Heart right ventricle (tissue), 16 donors: ENCODE data around the gene KSR1. TPM values are rescaled to one million over a fixed set of nuclear protein-coding genes. Genes with fewer than 3 reads are reported as not detected.
A peak's percentile ranks its signal among the peaks of the same experiment; 100 is the strongest.

Source experiments
- ATAC-seq, 8 donors: fragments of 200-7000 bp; cut with Tn5 transposase; one replicate each; pipeline ENCODE4 v1.9.1; 2020; ENCODE audit warnings: mild to moderate bottlenecking in 8 of 8, moderate library complexity in 8 of 8, moderate number of reproducible peaks in 1 of 8
- DNase-seq, 2 donors: peaks; one replicate each; pipeline ENCODE4 v3.0.0-alpha.2; 2020
- H3K27ac ChIP-seq, 10 donors: fragments of 200-600 bp; sonication (generic) in 2 of 10; one replicate each; pipeline versions ENCODE4 v1.5.0 to v1.8.0; 2020 to 2022; ENCODE audit warnings: mild to moderate bottlenecking in 3 of 10
- H3K27me3 ChIP-seq, 7 donors: fragments of 200-600 bp; one replicate each; pipeline ENCODE4 v1.8.0; 2021 to 2022; ENCODE audit warnings: mild to moderate bottlenecking in 2 of 7
- H3K36me3 ChIP-seq, 9 donors: fragments of 200-600 bp; sonication (generic) in 1 of 9; one replicate each; pipeline versions ENCODE4 v1.5.0 to v1.8.0; 2020 to 2022; ENCODE audit warnings: mild to moderate bottlenecking in 2 of 9
- H3K4me1 ChIP-seq, 9 donors: fragments of 200-600 bp; sonication (generic) in 1 of 9; one replicate each; pipeline versions ENCODE4 v1.5.0 to v1.8.0; 2020 to 2022; ENCODE audit warnings: mild to moderate bottlenecking in 4 of 9
- H3K4me3 ChIP-seq, 10 donors: fragments of 200-600 bp; sonication (generic) in 2 of 10; one replicate each; pipeline versions ENCODE4 v1.5.0 to v1.8.0; 2020 to 2022; ENCODE audit warnings: mild to moderate bottlenecking in 7 of 10, moderate library complexity in 2 of 10
- H3K9me3 ChIP-seq, 11 donors: fragments of 200-600 bp in 10 of 11; sonication (generic) in 2 of 11; one replicate each; pipeline versions ENCODE4 v1.5.0 to v1.8.0; 2013 to 2022; ENCODE audit warnings: mild to moderate bottlenecking in 2 of 11, control low read depth in 1 of 11, moderate library complexity in 1 of 11
- WGBS, 2 donors: extraction: QIAGEN DNeasy Blood & Tissue Kit; methylation state at CpG; one replicate each; pipeline ENCODE4 v1.1.7; 2013; ENCODE audit warnings: inconsistent platforms in 1 of 2; 5-methylcytosine and 5-hydroxymethylcytosine counted together
- intact Hi-C, 10 donors: fragments of 100-400 bp; cut with DNase I; formaldehyde crosslinking; loops; one replicate each; pipeline versions ENCODE4 v1.11.1 to v1.14.2; 2022
- polyA plus RNA-seq, 2 donors: library from polyadenylated mRNA; stranded (reverse); fragments of 200-250 nt; gene quantifications; one replicate each; pipeline ENCODE4 v1.2.3, GENCODE V29; 2013
- total RNA-seq, 10 donors: library from RNA; stranded (reverse); fragmentation: NEBNext Ultra II Directional in 3 of 10; extraction: Animal tissue kit (Norgen Biotek cat#: 25700) in 3 of 10; gene quantifications; one replicate each; pipeline versions ENCODE4 v1.2.1 to v1.2.4, GENCODE V29; 2021 to 2023
- TF ChIP-seq, protein P1 (sequence below), 9 donors: fragments of 200-600 bp; sonication (generic) in 2 of 9; IDR thresholded peaks; one replicate each; pipeline versions ENCODE4 v1.5.0 to v1.8.0; 2021 to 2022; ENCODE audit warnings: antibody characterized with exemption in 9 of 9, mild to moderate bottlenecking in 5 of 9, moderate library complexity in 1 of 9
- donor health status: Arrhythmogenic right ventricular cardiomyopathy.
- donor health status: ischemic (EF 13 %, LVEDD 7.1; RV severe dilation, severe dysfunction).
- donor health status: healthy with polysubstance abuse.
- donor health status: DM: no; HTN: yes; CAD: no.
- donor health status: DM: no; HTN: no; CAD: no.
- donor health status: ischemic (EF 25% LVEDD 6.9; RV normal size, moderate dysfunction).
- donor health status: ischemic (EF 25% LVEDD 5.7; RV mildly dilated, moderate dysfunction).
- donor health status: healthy.
- donor health status: DM: yes; HTN: yes; CAD: no.
- donor health status: Ischemic cardiomyopathy.
- donor health status: ischemic (EF 35%, LVEDD 5.7; RV mildly dilated, moderate dysfunction).
- donor health status: nonischemic (EF 11% LVEDD 7.7; RV severe dilation, severe dysfunction).
- donor health status: DM: yes; HTN: yes; CAD: no.
- donor health status: PGD.
- donor health status: ischemic (EF 29% LVEDD 5.4; RV normal size, mild dysfunction).
- donor health status: nonischemic (EF 23%, LVEDD 6.1; RV moderate dilation, normal function).

Gene KSR1
- total and polyA plus RNA-seq, 12 donors, result 5.6 to 19.6 (median 8.6) TPM

DNA sequence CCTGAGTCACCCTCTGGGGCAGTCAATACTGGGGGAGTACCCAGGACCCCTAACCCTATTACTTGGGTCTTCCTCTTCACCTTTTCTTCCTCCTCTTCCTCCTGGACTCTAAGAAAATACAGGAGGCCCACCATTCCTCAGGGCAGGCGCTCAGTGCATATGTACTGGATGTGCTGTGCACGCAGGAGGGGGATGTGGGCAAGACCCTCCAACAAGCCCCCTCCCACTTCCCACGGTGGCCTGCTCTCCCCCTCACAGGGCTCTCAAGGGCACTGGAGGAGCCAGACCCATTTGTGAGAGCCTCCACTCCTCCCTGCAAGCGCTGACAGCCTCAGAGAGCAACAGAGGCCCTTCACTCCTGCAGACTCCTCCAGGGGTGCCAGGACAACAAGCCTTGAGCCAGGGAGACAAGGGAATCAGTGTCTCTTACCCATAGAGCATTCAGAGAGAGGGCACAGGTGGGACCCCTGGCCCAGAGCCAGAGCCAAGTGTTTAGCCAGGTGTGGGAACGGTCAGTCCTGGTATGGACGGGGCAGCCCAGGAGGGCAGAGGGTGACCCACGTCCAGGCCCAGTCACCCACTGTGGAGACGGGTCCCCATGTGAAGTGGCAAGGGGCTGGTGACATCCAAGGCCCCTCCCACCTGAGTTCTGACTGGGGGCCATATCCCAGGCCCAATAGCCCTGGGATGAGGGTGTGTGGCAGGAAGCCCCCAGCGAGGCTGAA is 27.3 kb upstream of the KSR1 start:
- TF ChIP-seq, protein P1, sequence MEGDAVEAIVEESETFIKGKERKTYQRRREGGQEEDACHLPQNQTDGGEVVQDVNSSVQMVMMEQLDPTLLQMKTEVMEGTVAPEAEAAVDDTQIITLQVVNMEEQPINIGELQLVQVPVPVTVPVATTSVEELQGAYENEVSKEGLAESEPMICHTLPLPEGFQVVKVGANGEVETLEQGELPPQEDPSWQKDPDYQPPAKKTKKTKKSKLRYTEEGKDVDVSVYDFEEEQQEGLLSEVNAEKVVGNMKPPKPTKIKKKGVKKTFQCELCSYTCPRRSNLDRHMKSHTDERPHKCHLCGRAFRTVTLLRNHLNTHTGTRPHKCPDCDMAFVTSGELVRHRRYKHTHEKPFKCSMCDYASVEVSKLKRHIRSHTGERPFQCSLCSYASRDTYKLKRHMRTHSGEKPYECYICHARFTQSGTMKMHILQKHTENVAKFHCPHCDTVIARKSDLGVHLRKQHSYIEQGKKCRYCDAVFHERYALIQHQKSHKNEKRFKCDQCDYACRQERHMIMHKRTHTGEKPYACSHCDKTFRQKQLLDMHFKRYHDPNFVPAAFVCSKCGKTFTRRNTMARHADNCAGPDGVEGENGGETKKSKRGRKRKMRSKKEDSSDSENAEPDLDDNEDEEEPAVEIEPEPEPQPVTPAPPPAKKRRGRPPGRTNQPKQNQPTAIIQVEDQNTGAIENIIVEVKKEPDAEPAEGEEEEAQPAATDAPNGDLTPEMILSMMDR (IDR thresholded peaks at IDR 0.05), result no peak
- no peak overlapping the region for H3K27ac ChIP-seq
- peaks cover 0 to 4% (median 0%) of the 10 kb centered on the region in 11 donors for H3K9me3 ChIP-seq
- no peaks in the 10 kb centered on the region for H3K4me1 ChIP-seq
- intact Hi-C loops, result loop anchor here in 1 of 10 donors (10.0 kb wide), 1 partner anchor 74 kb away; no protein-coding TSS in a partner anchor
- H3K36me3 ChIP-seq, result no peaks in the 10 kb centered on the region
- H3K27me3 ChIP-seq, result no peaks in the 10 kb centered on the region
- 91 to 92% methylated on average over 9 of the region's 9 CpGs for WGBS, 2 donors
- ATAC-seq (peak in 1 of 8 donors; percentile 31), DNase-seq (no peak)
- H3K4me3 ChIP-seq, result no peak overlapping the region

DNA sequence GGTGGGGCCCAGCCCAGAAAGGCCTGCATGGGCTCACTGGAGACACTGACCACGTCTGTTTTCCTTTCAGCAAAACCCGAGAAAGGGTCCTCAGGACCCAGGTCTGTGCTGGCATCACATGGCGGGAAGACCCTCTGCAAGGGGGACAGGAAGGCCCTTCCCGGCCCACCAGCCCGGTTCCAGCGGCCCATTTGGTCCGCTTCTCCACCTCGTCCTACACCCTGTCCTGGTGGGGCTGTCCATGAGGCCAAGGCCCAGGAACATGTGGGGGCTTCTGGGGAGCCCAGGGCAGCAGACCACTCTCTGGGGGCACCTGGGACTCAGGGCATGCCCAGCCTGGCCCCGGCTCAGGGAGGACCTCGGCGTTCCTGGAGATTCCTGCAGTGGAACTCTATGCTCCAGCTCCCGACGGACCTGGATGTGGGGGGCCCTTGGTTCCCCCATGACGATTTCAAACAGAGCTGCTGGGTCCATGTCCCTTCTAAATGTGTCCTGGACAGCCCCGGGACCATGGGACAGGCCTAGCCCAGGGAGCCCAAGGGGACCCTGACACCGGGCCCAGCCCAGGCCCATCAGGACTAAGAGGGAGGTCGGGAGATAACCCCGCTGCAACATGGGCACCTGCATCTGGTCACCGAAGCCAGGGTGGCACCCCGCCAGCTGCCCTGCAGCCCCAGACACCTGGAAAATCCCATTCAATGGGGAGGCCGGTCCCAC is 26.4 kb upstream of the KSR1 start:
- peak in 2 of 8 donors; percentile 15 to 38 for ATAC-seq
- H3K27ac ChIP-seq, result no peak overlapping the region
- peaks cover 0 to 4% (median 0%) of the 10 kb centered on the region in 11 donors for H3K9me3 ChIP-seq
- intact Hi-C loops, result loop anchor here in 5 of 10 donors (5.0 to 10.0 kb wide), 4 partner anchors 65 to 78 kb away; no protein-coding TSS in a partner anchor
- no peaks in the 10 kb centered on the region for H3K4me1 ChIP-seq
- H3K27me3 ChIP-seq, result no peaks in the 10 kb centered on the region
- no peak overlapping the region for H3K4me3 ChIP-seq
- DNase-seq, result no peak
- WGBS, 2 donors, result 84 to 87% methylated on average over 21 of the region's 21 CpGs
- TF ChIP-seq, protein P1 (IDR thresholded peaks at IDR 0.05), result no peak
- H3K36me3 ChIP-seq, result no peaks in the 10 kb centered on the region

- TF ChIP-seq, protein P1 (IDR thresholded peaks at IDR 0.05), result no peak
- Histone ChIP-seq H3K27ac (no peak overlapping the region), H3K9me3 (peaks cover 0 to 4% (median 0%) of the 10 kb centered on the region in 11 donors), H3K4me3 (no peak overlapping the region), H3K4me1 (no peaks in the 10 kb centered on the region), H3K36me3 (no peaks in the 10 kb centered on the region), H3K27me3 (no peaks in the 10 kb centered on the region)
- intact Hi-C loops, result loop anchor here in 4 of 10 donors (5.0 to 10.0 kb wide), 3 partner anchors 64 to 78 kb away; no protein-coding TSS in a partner anchor
- DNase-seq, result no peak
- WGBS, 2 donors, result 79 to 80% methylated on average over 7 of the region's 7 CpGs
- ATAC-seq, result no peak
Observed at GRCh38 chr17:27430383-27430840, 25.8 kb upstream of the KSR1 start.

DNA sequence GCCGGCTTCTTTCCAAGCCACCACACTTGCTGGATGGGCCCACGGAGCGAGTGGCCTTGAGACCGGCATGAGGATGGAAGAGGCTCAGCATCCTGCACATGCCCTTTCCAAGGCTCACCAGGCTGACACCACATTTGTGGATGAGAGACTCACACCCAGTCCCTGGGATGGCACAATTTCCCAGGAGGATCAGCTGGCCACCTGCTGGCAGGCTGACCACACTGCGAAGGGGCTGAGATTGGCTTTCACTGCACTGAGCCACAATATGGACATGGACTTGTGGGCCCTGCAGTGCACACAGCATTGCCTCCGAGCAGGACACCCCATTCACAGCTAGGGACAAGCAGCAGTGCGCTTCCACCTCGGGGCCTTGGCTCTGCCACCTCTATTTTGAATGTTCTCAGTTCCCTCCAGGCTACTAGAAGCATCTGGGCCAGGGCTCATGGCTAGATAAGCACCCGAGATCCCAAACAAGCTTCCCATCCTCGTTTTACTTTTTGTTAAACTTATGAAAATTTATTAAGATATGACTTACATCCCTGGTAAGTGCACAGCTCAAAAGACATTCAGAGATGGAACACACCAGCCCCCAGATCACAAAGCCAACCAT is 25.3 kb upstream of the KSR1 start:
- peak in 6 of 8 donors; percentile 49 to 79 (median 68) for ATAC-seq
- TF ChIP-seq, protein P1 (IDR thresholded peaks at IDR 0.05), result peak in 8 of 9 donors; percentile 14 to 58 (median 54)
- peak; percentile 16 to 44 for DNase-seq
- 83 to 85% methylated on average over 10 of the region's 10 CpGs for WGBS, 2 donors
- intact Hi-C loops, result loop anchor here in 4 of 10 donors (5.0 to 10.0 kb wide), 3 partner anchors 64 to 79 kb away; no protein-coding TSS in a partner anchor
- H3K4me3 ChIP-seq, result no peak overlapping the region
- H3K4me1 ChIP-seq, result no peaks in the 10 kb centered on the region
- no peak overlapping the region for H3K27ac ChIP-seq
- no peaks in the 10 kb centered on the region for H3K27me3 ChIP-seq
- H3K36me3 ChIP-seq, result no peaks in the 10 kb centered on the region
- H3K9me3 ChIP-seq, result peaks cover 0 to 4% (median 0%) of the 10 kb centered on the region in 11 donors
